Measurements from ENCODE around the gene PAPLN.

The PAPLN gene

GRCh38 chr14:73242357-73242901 is 5.1 kb downstream of the PAPLN start:
- no peak overlapping the region for H3K27ac ChIP-seq
- no peak for TF ChIP-seq CTCF (conservative IDR thresholded peaks at IDR 0.05)
- TF ChIP-seq ZFX (IDR thresholded peaks at IDR 0.05) = no peak

GRCh38 chr14:73243341-73243740 is 6.0 kb downstream of the PAPLN start:
- H3K27ac ChIP-seq = no peak overlapping the region
- TF ChIP-seq ZFX (IDR thresholded peaks at IDR 0.05) = no peak
- TF ChIP-seq CTCF (conservative IDR thresholded peaks at IDR 0.05) = no peak

GRCh38 chr14:73243748-73244147 is 6.4 kb downstream of the PAPLN start:
- H3K27ac ChIP-seq = no peak overlapping the region
- TF ChIP-seq CTCF (conservative IDR thresholded peaks at IDR 0.05) (no peak), ZFX (IDR thresholded peaks at IDR 0.05) (no peak)

- H3K27ac ChIP-seq = no peak overlapping the region
Measured at GRCh38 chr14:73244541-73245290, 7.4 kb downstream of the PAPLN start.

GRCh38 chr14:73245480-73246325 is 8.4 kb downstream of the PAPLN start:
- TF ChIP-seq ZFX (IDR thresholded peaks at IDR 0.05) (no peak), CTCF (conservative IDR thresholded peaks at IDR 0.05) (no peak)
- H3K27ac ChIP-seq = no peak overlapping the region

More at GRCh38 chr14:73244541-73245290, 7.4 kb downstream of the PAPLN start:
- no peak for TF ChIP-seq CTCF (conservative IDR thresholded peaks at IDR 0.05)
- TF ChIP-seq ZFX (IDR thresholded peaks at IDR 0.05) = no peak

- TF ChIP-seq ZFX (IDR thresholded peaks at IDR 0.05) (no peak), CTCF (conservative IDR thresholded peaks at IDR 0.05) (no peak)
- no peak overlapping the region for H3K27ac ChIP-seq
Measured at GRCh38 chr14:73246387-73247150, 9.3 kb downstream of the PAPLN start.

Data from C4-2B (cell line).